NCI-H2227 (cell line): ENCODE data around the gene EFCAB12.
A peak's percentile ranks its signal among the peaks of the same experiment; 100 is the strongest.
"Not testable (repeated sequence)": the region's sequence is repeated elsewhere in the genome, so short reads cannot be mapped to it uniquely, and the experiment has no call there.

Source experiments
- DNase-seq: peaks from one replicate; lab custom pipeline; 2025; ENCODE audit not compliant: unreplicated experiment; lab: John Stamatoyannopoulos, UW

The EFCAB12 gene

GRCh38 chr3:129371041-129371826 is 57.2 kb downstream of the EFCAB12 start:
- DNase-seq, result no peak

GRCh38 chr3:129370248-129370964 is 58.0 kb downstream of the EFCAB12 start:
- DNase-seq, result no peak

GRCh38 chr3:129369711-129370110 is 58.7 kb downstream of the EFCAB12 start:
- no peak for DNase-seq

GRCh38 chr3:129367821-129368220 is 60.6 kb downstream of the EFCAB12 start:
- DNase-seq, result no peak

GRCh38 chr3:129366312-129366831 is 62.1 kb downstream of the EFCAB12 start:
- DNase-seq, result no peak

GRCh38 chr3:129365296-129366136 is 62.9 kb downstream of the EFCAB12 start:
- no peak for DNase-seq

GRCh38 chr3:129364811-129365210 is 63.6 kb downstream of the EFCAB12 start:
- not testable (repeated sequence) for DNase-seq

GRCh38 chr3:129363356-129363755 is 65.1 kb downstream of the EFCAB12 start:
- not testable (repeated sequence) for DNase-seq

- no peak for DNase-seq
Observed at GRCh38 chr3:129360705-129361460, 67.6 kb downstream of the EFCAB12 start.

- DNase-seq, result peak; percentile 44
Observed at GRCh38 chr3:129360171-129360611, 68.2 kb downstream of the EFCAB12 start.

GRCh38 chr3:129358772-129359371 is 69.6 kb downstream of the EFCAB12 start:
- DNase-seq, result no peak

GRCh38 chr3:129358177-129358771 is 70.2 kb downstream of the EFCAB12 start:
- DNase-seq, result no peak

GRCh38 chr3:129357616-129358015 is 70.8 kb downstream of the EFCAB12 start:
- DNase-seq, result no peak

- no peak for DNase-seq
Observed at GRCh38 chr3:129356756-129357425, 71.5 kb downstream of the EFCAB12 start.

GRCh38 chr3:129353589-129353941 is 74.9 kb downstream of the EFCAB12 start:
- DNase-seq, result no peak

- no peak for DNase-seq
Observed at GRCh38 chr3:129352650-129353588, 75.5 kb downstream of the EFCAB12 start.

- DNase-seq, result no peak
Observed at GRCh38 chr3:129352045-129352444, 76.4 kb downstream of the EFCAB12 start.
